Endothelial cell of umbilical vein (primary cell): ENCODE data around the gene PPP1R9A. TPM values are rescaled to one million over a fixed set of nuclear protein-coding genes. Genes with fewer than 3 reads are reported as not detected.

Source experiments
- BruUV-seq: library from RNA; stranded (reverse); fragments of 400-500 nt; replicated peaks from 2 replicates; lab custom pipeline; 2021; lab: Mats Ljungman, UMichigan
- CTCF ChIA-PET: fragments of 300-600, 350-600 bp; sonication (Branson Sonifier 250); formaldehyde crosslinking; loops from one replicate; lab custom pipeline; 2021; ENCODE audit warnings: antibody characterized with exemption, inconsistent platforms; lab: Charles Lee
- POLR2A ChIA-PET: fragments of 300-600, 350-600 bp; sonication (Branson Sonifier 250); formaldehyde crosslinking; loops from one replicate; lab custom pipeline; 2021; ENCODE audit warnings: antibody characterized with exemption, inconsistent platforms; lab: Charles Lee
- DNase-seq: peaks from one replicate; pipeline ENCODE4 v3.0.0-alpha.2; 2011; ENCODE audit warnings: low read depth, low spot score
- FAIRE-seq: peaks from 2 replicates; lab custom pipeline; 2011; peaks lifted over from hg19 to GRCh38; lab: Jason Lieb, UNC
- H2AFZ ChIP-seq: 2 replicates; pipeline ENCODE4 v1.6.0; 2012; ENCODE audit warnings: low read depth, low read length, control low read depth, inconsistent platforms
- H3K27ac ChIP-seq: 2 replicates; pipeline ENCODE4 v1.5.1; 2011; ENCODE audit warnings: low read depth, mild to moderate bottlenecking, control low read depth, low read length, moderate library complexity; ENCODE audit not compliant: insufficient read depth
- H3K27me3 ChIP-seq, 2 experiments: 2 replicates each; pipeline versions ENCODE4 v1.6.0 to v1.6.1; 2011; ENCODE audit warnings: low read length in 2 of 2, mixed read lengths in 1 of 2; ENCODE audit not compliant: control insufficient read depth in 2 of 2, insufficient read depth in 2 of 2
- H3K36me3 ChIP-seq, 2 experiments: 2 replicates in 1 of 2; 3 replicates in 1 of 2; pipeline ENCODE4 v1.5.1; 2011; ENCODE audit warnings: low read length in 2 of 2, mild to moderate bottlenecking in 1 of 2, moderate library complexity in 1 of 2; ENCODE audit not compliant: control insufficient read depth in 2 of 2, insufficient read depth in 2 of 2; ENCODE audit errors: extremely low read depth in 1 of 2
- H3K4me1 ChIP-seq: 3 replicates; pipeline ENCODE4 v1.5.1; 2011; ENCODE audit warnings: mild to moderate bottlenecking, low read length; ENCODE audit not compliant: control insufficient read depth, insufficient read depth; ENCODE audit errors: extremely low read depth
- H3K4me2 ChIP-seq: 2 replicates; pipeline ENCODE4 v1.6.1; 2011; ENCODE audit warnings: low read length, control low read depth, mixed read lengths; ENCODE audit not compliant: insufficient read depth
- H3K4me3 ChIP-seq, 3 experiments: fragments of 200-600 bp in 1 of 3; sonication (generic), shearing (Covaris generic) in 1 of 3; replicated peaks in 1 of 3; 2 replicates each; pipeline ENCODE4 v1.5.1; 2011 to 2016; ENCODE audit warnings: control low read depth in 3 of 3, low read length in 3 of 3, mild to moderate bottlenecking in 2 of 3, inconsistent platforms in 1 of 3, low read depth in 1 of 3, moderate library complexity in 1 of 3; ENCODE audit not compliant: insufficient read depth in 1 of 3
- H3K79me2 ChIP-seq: 2 replicates; pipeline ENCODE4 v1.6.0; 2012; ENCODE audit warnings: low read length, inconsistent platforms; ENCODE audit not compliant: control insufficient read depth, insufficient read depth
- H3K9ac ChIP-seq: replicated peaks from 2 replicates; pipeline ENCODE3; 2011; ENCODE audit warnings: low read length, control low read depth; ENCODE audit not compliant: insufficient read depth; ENCODE audit errors: extremely low read depth
- H3K9me1 ChIP-seq: replicated peaks from 3 replicates; pipeline ENCODE4 v1.6.0; 2011; ENCODE audit warnings: mild to moderate bottlenecking, low read length; ENCODE audit not compliant: control insufficient read depth, insufficient read depth; ENCODE audit errors: extremely low read depth
- H3K9me3 ChIP-seq: replicated peaks from 2 replicates; pipeline ENCODE4 v1.5.1; 2012; ENCODE audit warnings: low read length, inconsistent platforms; ENCODE audit not compliant: control insufficient read depth, insufficient read depth
- H4K20me1 ChIP-seq: replicated peaks from 2 replicates; pipeline ENCODE3; 2011; ENCODE audit warnings: mild to moderate bottlenecking, low read length; ENCODE audit not compliant: control insufficient read depth, insufficient read depth; ENCODE audit errors: extremely low read depth
- EZH2 ChIP-seq: IDR thresholded peaks from 2 replicates; pipeline ENCODE4 v1.6.1; 2012; ENCODE audit warnings: borderline replicate concordance, low read depth, mild to moderate bottlenecking, moderate library complexity, low read length, inconsistent platforms; ENCODE audit not compliant: severe bottlenecking
- FOS ChIP-seq: IDR thresholded peaks from 2 replicates; pipeline ENCODE4 v1.6.1; 2011; ENCODE audit warnings: mild to moderate bottlenecking, low read length, moderate library complexity, borderline replicate concordance; ENCODE audit not compliant: insufficient read depth
- GATA2 ChIP-seq: IDR thresholded peaks from 2 replicates; pipeline ENCODE4 v1.7.0; 2011; ENCODE audit warnings: low read depth, mild to moderate bottlenecking, moderate library complexity, mixed read lengths, low read length; ENCODE audit not compliant: insufficient read length, insufficient read depth
- JUN ChIP-seq: IDR thresholded peaks from 2 replicates; pipeline ENCODE4 v1.6.1; 2011; ENCODE audit warnings: borderline replicate concordance, low read depth; ENCODE audit not compliant: insufficient read length, insufficient read depth
- MYC ChIP-seq: IDR thresholded peaks from one replicate; pipeline ENCODE4 v1.6.1; 2011; ENCODE audit warnings: mild to moderate bottlenecking, low read depth, low read length
- POLR2A ChIP-seq: IDR thresholded peaks from 2 replicates; pipeline ENCODE4 v1.6.1; 2012; ENCODE audit warnings: low read depth, mild to moderate bottlenecking, control low read depth, low read length
- POLR2AphosphoS5 ChIP-seq: IDR thresholded peaks from 2 replicates; pipeline ENCODE4 v1.6.1; 2012; ENCODE audit warnings: low read depth, mild to moderate bottlenecking, control low read depth, low read length, moderate library complexity; ENCODE audit not compliant: insufficient read depth
- dilution Hi-C: fragments of 300-500 bp; cut with MboI; formaldehyde crosslinking; loops from one replicate; pipeline ENCODE4 v1.15.0; 2019; ENCODE audit warnings: low sequenced_read_pairs; ENCODE audit not compliant: extremely low pct_ligation_motif_present
- intact Hi-C: fragments of 100-400 bp; cut with micrococcal nuclease; formaldehyde crosslinking; loops from one replicate; pipeline ENCODE4 v1.10.0; 2022
- polyA plus RNA-seq, 4 experiments: library from polyadenylated mRNA; depleted of rRNA in 3 of 4; stranded (reverse) in 3 of 4; unstranded in 1 of 4; fragments of >200 nt; gene quantifications; 2 replicates each; pipeline versions ENCODE4 v1.2.1 to v1.2.3, GENCODE V29; 2011 to 2012; ENCODE audit warnings: missing spikeins in 1 of 4
- total RNA-seq: library from RNA; stranded (reverse); gene quantifications from 2 replicates; pipeline ENCODE4 v1.2.3, GENCODE V29; 2021
- TF ChIP-seq, protein P1 (sequence below): IDR thresholded peaks from 2 replicates; pipeline ENCODE4 v1.6.1; 2011; ENCODE audit not compliant: insufficient read depth, insufficient read length
- TF ChIP-seq, protein P2 (sequence below), 2 donors: IDR thresholded peaks; 1 replicate in 1 of 2; 2 replicates in 1 of 2; pipeline ENCODE4 v1.5.1; 2011; ENCODE audit warnings: low read length in 2 of 2, mild to moderate bottlenecking in 2 of 2, moderate library complexity in 2 of 2, control low read depth in 1 of 2, inconsistent platforms in 1 of 2, low read depth in 1 of 2; ENCODE audit not compliant: insufficient read depth in 1 of 2; ENCODE audit errors: extremely low read depth in 1 of 2

PPP1R9A gene
- total and polyA plus RNA-seq, 2 donors (not counting 3 experiments of a cell fraction or from before 2014, with no cell fraction given), result 0.50 to 3.0 TPM

DNA sequence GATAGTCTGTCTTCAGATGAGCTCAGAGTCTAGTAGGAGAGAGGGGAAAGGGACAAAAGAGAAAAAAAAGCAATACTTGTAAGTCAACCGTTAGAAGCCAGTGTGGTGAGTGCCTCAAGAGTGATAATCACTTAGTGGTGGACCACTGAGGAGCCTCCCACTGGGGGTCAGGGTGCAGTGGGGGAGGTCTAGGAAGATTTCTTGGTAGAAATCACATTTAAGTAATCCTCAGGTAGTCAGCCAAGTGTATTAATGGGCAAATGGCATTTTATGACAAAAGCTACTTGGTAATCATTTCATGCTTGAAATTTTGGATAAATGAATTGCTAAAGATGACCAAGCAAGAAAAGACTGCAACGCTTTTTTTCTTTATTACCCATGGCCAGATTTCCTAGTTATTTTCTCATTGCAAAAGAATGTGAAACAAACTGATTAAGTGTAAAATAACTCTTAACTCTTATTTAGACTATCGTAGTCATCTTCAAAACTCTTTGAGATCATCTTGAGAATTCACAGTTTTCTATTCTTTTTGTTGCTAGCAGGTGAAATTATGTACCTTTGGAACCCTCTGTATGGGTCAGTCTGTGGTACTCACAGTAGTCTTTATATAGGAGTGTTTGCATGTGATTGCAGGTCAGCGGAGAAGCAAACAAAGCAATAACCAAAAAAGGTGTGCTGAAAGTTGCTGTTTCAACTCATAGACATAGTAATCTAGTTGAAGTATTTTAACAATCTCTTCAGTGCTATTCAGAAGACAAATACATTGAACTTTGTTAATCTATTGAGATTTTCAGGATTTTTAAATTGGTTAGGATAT is 63.9 kb downstream of the PPP1R9A start:
- intact Hi-C loops (no loop called here), dilution Hi-C loops (no loop called here)
- Histone ChIP-seq H3K9me3 (no peaks in the 10 kb centered on the region), H3K36me3 (no peaks in the 10 kb centered on the region), H3K9ac (no peak overlapping the region), H3K27me3 (no peaks in the 10 kb centered on the region), H3K4me1 (peaks cover 9% of the 10 kb centered on the region), H3K9me1 (no peaks in the 10 kb centered on the region), H4K20me1 (no peaks in the 10 kb centered on the region), H3K79me2 (no peaks in the 10 kb centered on the region), H3K27ac (no peak overlapping the region), H2AFZ (no peak overlapping the region), H3K4me2 (no peak overlapping the region), H3K4me3 (no peak overlapping the region)
- ChIA-PET POLR2A (no interaction called here), CTCF (no interaction called here)
- DNase-seq (no peak), FAIRE-seq (no peak)
- no TSS peak for BruUV-seq
- TF ChIP-seq POLR2A (no peak), MYC (no peak), JUN (no peak)

- intact Hi-C loops (no loop called here), dilution Hi-C loops (no loop called here)
- no peak for FAIRE-seq
- H2AFZ ChIP-seq, result no peak overlapping the region
- no TSS peak for BruUV-seq
- peaks cover 9% of the 10 kb centered on the region for H3K4me1 ChIP-seq
- H3K9me3 ChIP-seq, result no peaks in the 10 kb centered on the region
- no peak overlapping the region for H3K4me3 ChIP-seq
- no peaks in the 10 kb centered on the region for H3K9me1 ChIP-seq
- H3K27me3 ChIP-seq, result no peaks in the 10 kb centered on the region
- no peaks in the 10 kb centered on the region for H3K79me2 ChIP-seq
- H3K4me2 ChIP-seq, result no peak overlapping the region
- POLR2A ChIA-PET, result no interaction called here
- TF ChIP-seq FOS (no peak), POLR2A (no peak), JUN (no peak), GATA2 (no peak), EZH2 (no peak), MYC (no peak), POLR2AphosphoS5 (no peak)
- TF ChIP-seq, protein P1, sequence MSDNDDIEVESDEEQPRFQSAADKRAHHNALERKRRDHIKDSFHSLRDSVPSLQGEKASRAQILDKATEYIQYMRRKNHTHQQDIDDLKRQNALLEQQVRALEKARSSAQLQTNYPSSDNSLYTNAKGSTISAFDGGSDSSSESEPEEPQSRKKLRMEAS, result no peak
- TF ChIP-seq, protein P2, sequence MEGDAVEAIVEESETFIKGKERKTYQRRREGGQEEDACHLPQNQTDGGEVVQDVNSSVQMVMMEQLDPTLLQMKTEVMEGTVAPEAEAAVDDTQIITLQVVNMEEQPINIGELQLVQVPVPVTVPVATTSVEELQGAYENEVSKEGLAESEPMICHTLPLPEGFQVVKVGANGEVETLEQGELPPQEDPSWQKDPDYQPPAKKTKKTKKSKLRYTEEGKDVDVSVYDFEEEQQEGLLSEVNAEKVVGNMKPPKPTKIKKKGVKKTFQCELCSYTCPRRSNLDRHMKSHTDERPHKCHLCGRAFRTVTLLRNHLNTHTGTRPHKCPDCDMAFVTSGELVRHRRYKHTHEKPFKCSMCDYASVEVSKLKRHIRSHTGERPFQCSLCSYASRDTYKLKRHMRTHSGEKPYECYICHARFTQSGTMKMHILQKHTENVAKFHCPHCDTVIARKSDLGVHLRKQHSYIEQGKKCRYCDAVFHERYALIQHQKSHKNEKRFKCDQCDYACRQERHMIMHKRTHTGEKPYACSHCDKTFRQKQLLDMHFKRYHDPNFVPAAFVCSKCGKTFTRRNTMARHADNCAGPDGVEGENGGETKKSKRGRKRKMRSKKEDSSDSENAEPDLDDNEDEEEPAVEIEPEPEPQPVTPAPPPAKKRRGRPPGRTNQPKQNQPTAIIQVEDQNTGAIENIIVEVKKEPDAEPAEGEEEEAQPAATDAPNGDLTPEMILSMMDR (IDR thresholded peaks at IDR 0.05; ENCODE audit: extremely low read depth in 1 of 2, insufficient read depth in 1 of 2, low read depth in 1 of 2, low read length in 2 of 2), result no peak
- no peak overlapping the region for H3K9ac ChIP-seq
- no peaks in the 10 kb centered on the region for H3K36me3 ChIP-seq
- peak; percentile 12 for DNase-seq
- CTCF ChIA-PET, result no interaction called here
- H4K20me1 ChIP-seq, result no peaks in the 10 kb centered on the region
- H3K27ac ChIP-seq, result no peak overlapping the region
Observed at GRCh38 chr7:94972296-94972695, 64.9 kb downstream of the PPP1R9A start.
